ENCODE data around the gene AMBRA1.

The AMBRA1 gene

GRCh38 chr11:46391578-46392420, 202.0 kb downstream of the AMBRA1 start, which contains the start of gene CHRM4:
Gene CHRM4, minus strand, starts transcription at chr11:46391776. Its CDS starts 5,219 bp downstream, at chr11:46386557.
- no peak for DNase-seq

- DNase-seq = no peak
Measured at GRCh38 chr11:46391186-46391577, 202.6 kb downstream of the AMBRA1 start.

- DNase-seq = no peak
Measured at GRCh38 chr11:46390331-46391171, 203.3 kb downstream of the AMBRA1 start.

- DNase-seq = peak; percentile 40
Measured at GRCh38 chr11:46389450-46390330, 204.1 kb downstream of the AMBRA1 start.

- DNase-seq = no peak
Measured at GRCh38 chr11:46388619-46389449, 205.0 kb downstream of the AMBRA1 start.

GRCh38 chr11:46387919-46388618, 205.8 kb downstream of the AMBRA1 start:
- DNase-seq = no peak

GRCh38 chr11:46387456-46387855, 206.4 kb downstream of the AMBRA1 start:
- no peak for DNase-seq

- no peak for DNase-seq
Measured at GRCh38 chr11:46386674-46387073, 207.1 kb downstream of the AMBRA1 start.

- DNase-seq = no peak
Measured at GRCh38 chr11:46386005-46386578, 207.7 kb downstream of the AMBRA1 start.

- DNase-seq = no peak
Measured at GRCh38 chr11:46385169-46386004, 208.4 kb downstream of the AMBRA1 start.

- DNase-seq = no peak
Measured at GRCh38 chr11:46383974-46384701, 209.7 kb downstream of the AMBRA1 start.

- DNase-seq = no peak
Measured at GRCh38 chr11:46383404-46383758, 210.4 kb downstream of the AMBRA1 start.

GRCh38 chr11:46382646-46383403, 211.0 kb downstream of the AMBRA1 start:
- DNase-seq = no peak

- DNase-seq = no peak
Measured at GRCh38 chr11:46381819-46382645, 211.8 kb downstream of the AMBRA1 start.

GRCh38 chr11:46381048-46381818, 212.6 kb downstream of the AMBRA1 start, which contains the start of gene MDK:
Gene MDK, plus strand, starts transcription at chr11:46381669. Its CDS starts 389 bp downstream, at chr11:46382058.
- DNase-seq = no peak

- peak; percentile 59 for DNase-seq
Measured at GRCh38 chr11:46380340-46381047, 213.3 kb downstream of the AMBRA1 start.

Measured in CD4-positive, alpha-beta T cell treated with Interleukin-17A for 1 hour (primary cell).